H54 (cell line): ENCODE data around the gene PITPNC1.

Source experiments
- DNase-seq: peaks from one replicate; pipeline ENCODE4 v3.0.0; 2011; ENCODE audit warnings: low spot score, mixed read lengths; ENCODE audit not compliant: insufficient read length
- FAIRE-seq: peaks from 3 replicates; lab custom pipeline; 2011; peaks lifted over from hg19 to GRCh38; lab: Jason Lieb, UNC
- POLR2A ChIP-seq: IDR thresholded peaks from 2 replicates; pipeline ENCODE4 v1.6.1; 2011; ENCODE audit warnings: low read depth, mild to moderate bottlenecking, low read length

PITPNC1 gene

GRCh38 chr17:67440277-67441051 lies 63.4 kb downstream of the PITPNC1 start:
- TF ChIP-seq POLR2A, result no peak
- no peak for FAIRE-seq
- DNase-seq, result no peak

- DNase-seq (peak; percentile 42), FAIRE-seq (peak; percentile 69)
- TF ChIP-seq POLR2A, result no peak
Measured at GRCh38 chr17:67441052-67441895, 64.2 kb downstream of the PITPNC1 start.

GRCh38 chr17:67441896-67442219 lies 64.8 kb downstream of the PITPNC1 start:
- DNase-seq (no peak), FAIRE-seq (no peak)
- no peak for TF ChIP-seq POLR2A

- DNase-seq, result no peak
- no peak for TF ChIP-seq POLR2A
- FAIRE-seq, result no peak
Measured at GRCh38 chr17:67442787-67443624, 65.9 kb downstream of the PITPNC1 start.

- no peak for TF ChIP-seq POLR2A
- FAIRE-seq (no peak), DNase-seq (no peak)
Measured at GRCh38 chr17:67443931-67444595, 67.0 kb downstream of the PITPNC1 start.

GRCh38 chr17:67448449-67448848 lies 71.4 kb downstream of the PITPNC1 start:
- TF ChIP-seq POLR2A, result no peak
- FAIRE-seq (no peak), DNase-seq (no peak)

- FAIRE-seq (no peak), DNase-seq (no peak)
- no peak for TF ChIP-seq POLR2A
Measured at GRCh38 chr17:67449065-67449464, 72.0 kb downstream of the PITPNC1 start.

GRCh38 chr17:67449845-67450755 lies 73.0 kb downstream of the PITPNC1 start:
- DNase-seq (no peak), FAIRE-seq (no peak)
- no peak for TF ChIP-seq POLR2A

GRCh38 chr17:67452681-67453554 lies 75.8 kb downstream of the PITPNC1 start:
- DNase-seq (no peak), FAIRE-seq (no peak)
- TF ChIP-seq POLR2A, result no peak

GRCh38 chr17:67456103-67456502 lies 79.0 kb downstream of the PITPNC1 start:
- DNase-seq (no peak), FAIRE-seq (no peak)
- no peak for TF ChIP-seq POLR2A

GRCh38 chr17:67456889-67457288 lies 79.8 kb downstream of the PITPNC1 start:
- TF ChIP-seq POLR2A, result no peak
- DNase-seq, result no peak
- FAIRE-seq, result no peak
